ENCODE results near the gene SH3RF3. TPM values are rescaled to one million over a fixed set of nuclear protein-coding genes. Genes with fewer than 3 reads are reported as not detected.

The SH3RF3 gene
- polyA plus RNA-seq, 1 of the 3 experiments (the other 2 are of a cell fraction) = 1.9 TPM

DNA sequence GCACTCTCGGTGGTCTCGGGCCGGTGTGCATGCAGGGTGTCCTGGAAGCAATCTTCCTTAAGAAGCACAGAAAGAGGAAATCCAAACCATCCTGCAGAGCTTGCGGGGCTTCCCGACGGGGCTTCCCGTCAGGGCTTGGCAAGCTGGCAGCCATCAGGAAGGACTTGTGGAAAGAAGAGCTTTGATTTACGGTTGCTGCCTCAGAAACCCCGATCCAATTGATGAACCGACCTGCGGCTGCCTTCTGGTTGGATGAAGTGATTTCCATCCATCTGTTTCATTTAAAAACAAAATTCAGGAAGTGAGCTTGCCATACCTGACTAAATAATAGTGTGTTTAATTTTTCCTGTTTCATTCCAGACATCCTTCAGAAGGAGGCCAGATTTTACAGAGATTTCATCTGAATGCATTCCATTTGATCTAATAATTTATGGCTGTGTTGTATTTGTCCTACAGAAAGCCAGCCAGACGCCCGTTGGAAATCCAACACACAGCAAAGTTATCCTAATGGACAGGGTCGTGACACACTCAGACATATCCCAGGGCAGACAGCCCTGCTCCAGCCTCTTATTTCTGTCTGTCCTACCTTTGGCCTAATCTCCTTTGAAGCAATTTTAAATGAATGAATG, 343.4 kb downstream of the SH3RF3 start (continued):
- TF ChIP-seq, protein P1, sequence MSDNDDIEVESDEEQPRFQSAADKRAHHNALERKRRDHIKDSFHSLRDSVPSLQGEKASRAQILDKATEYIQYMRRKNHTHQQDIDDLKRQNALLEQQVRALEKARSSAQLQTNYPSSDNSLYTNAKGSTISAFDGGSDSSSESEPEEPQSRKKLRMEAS (IDR thresholded peaks at IDR 0.05; ENCODE audit: low read depth) = no peak
- TF ChIP-seq FOXM1 (IDR thresholded peaks at IDR 0.05; ENCODE audit: low read depth) (peak; percentile 46; the same call in 1 of the 2 replicates), TEAD4 (IDR thresholded peaks at IDR 0.05; ENCODE audit: borderline replicate concordance, insufficient read depth) (peak; percentile 33; the same call in 1 of the 2 replicates), NRF1 (IDR thresholded peaks at IDR 0.05; ENCODE audit: low read depth, low read length) (no peak), TCF12 (IDR thresholded peaks at IDR 0.05) (peak; percentile 89)
- TF ChIP-seq, protein P2, sequence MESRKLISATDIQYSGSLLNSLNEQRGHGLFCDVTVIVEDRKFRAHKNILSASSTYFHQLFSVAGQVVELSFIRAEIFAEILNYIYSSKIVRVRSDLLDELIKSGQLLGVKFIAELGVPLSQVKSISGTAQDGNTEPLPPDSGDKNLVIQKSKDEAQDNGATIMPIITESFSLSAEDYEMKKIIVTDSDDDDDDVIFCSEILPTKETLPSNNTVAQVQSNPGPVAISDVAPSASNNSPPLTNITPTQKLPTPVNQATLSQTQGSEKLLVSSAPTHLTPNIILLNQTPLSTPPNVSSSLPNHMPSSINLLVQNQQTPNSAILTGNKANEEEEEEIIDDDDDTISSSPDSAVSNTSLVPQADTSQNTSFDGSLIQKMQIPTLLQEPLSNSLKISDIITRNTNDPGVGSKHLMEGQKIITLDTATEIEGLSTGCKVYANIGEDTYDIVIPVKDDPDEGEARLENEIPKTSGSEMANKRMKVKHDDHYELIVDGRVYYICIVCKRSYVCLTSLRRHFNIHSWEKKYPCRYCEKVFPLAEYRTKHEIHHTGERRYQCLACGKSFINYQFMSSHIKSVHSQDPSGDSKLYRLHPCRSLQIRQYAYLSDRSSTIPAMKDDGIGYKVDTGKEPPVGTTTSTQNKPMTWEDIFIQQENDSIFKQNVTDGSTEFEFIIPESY (IDR thresholded peaks at IDR 0.05; ENCODE audit: borderline replicate concordance, low read depth) = no peak
- TF ChIP-seq, protein P3, sequence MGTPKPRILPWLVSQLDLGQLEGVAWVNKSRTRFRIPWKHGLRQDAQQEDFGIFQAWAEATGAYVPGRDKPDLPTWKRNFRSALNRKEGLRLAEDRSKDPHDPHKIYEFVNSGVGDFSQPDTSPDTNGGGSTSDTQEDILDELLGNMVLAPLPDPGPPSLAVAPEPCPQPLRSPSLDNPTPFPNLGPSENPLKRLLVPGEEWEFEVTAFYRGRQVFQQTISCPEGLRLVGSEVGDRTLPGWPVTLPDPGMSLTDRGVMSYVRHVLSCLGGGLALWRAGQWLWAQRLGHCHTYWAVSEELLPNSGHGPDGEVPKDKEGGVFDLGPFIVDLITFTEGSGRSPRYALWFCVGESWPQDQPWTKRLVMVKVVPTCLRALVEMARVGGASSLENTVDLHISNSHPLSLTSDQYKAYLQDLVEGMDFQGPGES (IDR thresholded peaks at IDR 0.05; ENCODE audit: low read depth, low read length) = no peak

DNA sequence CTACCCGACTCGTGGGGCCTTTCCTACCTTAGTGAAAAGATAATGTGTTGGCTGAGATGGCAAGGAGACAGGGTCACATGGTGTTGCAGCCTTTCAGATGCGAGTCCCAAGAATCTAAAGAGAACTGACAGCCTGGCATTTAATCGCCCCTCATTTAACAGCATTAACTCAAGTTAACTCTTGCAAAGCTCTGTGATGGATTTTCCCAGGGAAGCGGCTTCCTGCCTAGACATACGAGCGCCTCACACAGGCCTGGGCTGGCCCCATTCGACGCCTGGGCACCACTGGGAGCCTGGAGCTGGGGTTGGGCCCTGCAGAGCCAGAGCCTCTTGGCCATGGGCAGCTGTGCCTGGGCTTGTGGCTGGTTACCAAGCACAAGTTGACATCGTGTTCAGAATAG, 344.0 kb downstream of the SH3RF3 start:
- Histone ChIP-seq H3K79me2 (ENCODE audit: insufficient read depth) (0 out of 2 replicates have a peak, but pooled peaks cover 6% of the 10 kb centered on the region), H2AFZ (ENCODE audit: low read depth) (no peak overlapping the region), H3K9me2 (no peaks in the 10 kb centered on the region), H3K36me3 (replicated peaks in 1 of 2; ENCODE audit: control insufficient read depth in 1 of 2, insufficient read depth in 2 of 2, low read length in 1 of 2) (no peaks in the 10 kb centered on the region), H3K27ac (ENCODE audit: low read depth in 2 of 2, low read length in 1 of 2) (peak overlapping the region; percentile 72 to 97), H3K4me2 (peak overlapping the region; percentile 49), H3K27me3 (ENCODE audit: insufficient read depth) (no peaks in the 10 kb centered on the region), H3K9me3 (no peaks in the 10 kb centered on the region), H3K4me1 (ENCODE audit: control insufficient read depth in 1 of 2, insufficient read depth in 2 of 2, low read depth in 1 of 2, low read length in 1 of 2) (peaks cover 20 to 44% of the 10 kb centered on the region in 2 experiments), H3K9ac (no peak overlapping the region; the same call in 1 of the 2 replicates), H4K20me1 (ENCODE audit: insufficient read depth) (no peaks in the 10 kb centered on the region), H3K4me3 (ENCODE audit: low read depth in 2 of 2, low read length in 1 of 2) (0 out of 4 replicates have a peak overlapping the region, but pooled peaks of 1 of the 2 experiments have one; percentile 7), H3F3A (replicated peaks; ENCODE audit: insufficient read depth) (peaks cover 13% of the 10 kb centered on the region)
- 38% methylated on average over 10 of the region's 10 CpGs for WGBS (ENCODE audit: low lambda C conversion rate)
- CTCF ChIA-PET = interaction anchor here (0.8 to 4.0 kb wide), 3 partner anchors 27 to 344 kb away, joined by 3 to 19 read pairs (median 3); no protein-coding TSS in a partner anchor
- POLR2A ChIA-PET = no interaction called here
- DNase-seq = peak; percentile 74
- TF ChIP-seq, protein P2 (IDR thresholded peaks at IDR 0.05; ENCODE audit: borderline replicate concordance, low read depth) = no peak
- TF ChIP-seq EP300 (IDR thresholded peaks at IDR 0.05; ENCODE audit: borderline replicate concordance in 1 of 2, low read depth in 1 of 2, low read length in 1 of 2) (0 out of 4 replicates have a peak, but pooled peaks of 1 of the 2 experiments have one; percentile 10), FOSL2 (IDR thresholded peaks at IDR 0.05; ENCODE audit: borderline replicate concordance, low read depth) (no peak), GATA2 (CRISPR knock-in tag; IDR thresholded peaks at IDR 0.05) (no peak), CHD2 (IDR thresholded peaks at IDR 0.05; ENCODE audit: low read length, partially characterized antibody) (no peak), GABPA (IDR thresholded peaks at IDR 0.05; ENCODE audit: low read depth) (no peak), MXI1 (IDR thresholded peaks at IDR 0.05; ENCODE audit: low read depth, low read length) (0 out of 2 replicates have a peak, but pooled peaks have one; percentile 33), RAD21 (IDR thresholded peaks at IDR 0.05; ENCODE audit: low read length) (peak; percentile 45), MEF2A (IDR thresholded peaks at IDR 0.05; ENCODE audit: borderline replicate concordance, low read depth) (no peak), TCF12 (IDR thresholded peaks at IDR 0.05) (no peak), POLR2AphosphoS5 (IDR thresholded peaks at IDR 0.05; ENCODE audit: low read depth, low read length) (no peak), ELF1 (IDR thresholded peaks at IDR 0.05) (no peak), RCOR1 (IDR thresholded peaks at IDR 0.05; ENCODE audit: low read length) (no peak)
- TF ChIP-seq, protein P4, sequence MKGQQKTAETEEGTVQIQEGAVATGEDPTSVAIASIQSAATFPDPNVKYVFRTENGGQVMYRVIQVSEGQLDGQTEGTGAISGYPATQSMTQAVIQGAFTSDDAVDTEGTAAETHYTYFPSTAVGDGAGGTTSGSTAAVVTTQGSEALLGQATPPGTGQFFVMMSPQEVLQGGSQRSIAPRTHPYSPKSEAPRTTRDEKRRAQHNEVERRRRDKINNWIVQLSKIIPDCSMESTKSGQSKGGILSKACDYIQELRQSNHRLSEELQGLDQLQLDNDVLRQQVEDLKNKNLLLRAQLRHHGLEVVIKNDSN (IDR thresholded peaks at IDR 0.05; ENCODE audit: borderline replicate concordance, low read depth) = peak; percentile 46; the same call in 1 of the 2 replicates
- TF ChIP-seq, protein P5, sequence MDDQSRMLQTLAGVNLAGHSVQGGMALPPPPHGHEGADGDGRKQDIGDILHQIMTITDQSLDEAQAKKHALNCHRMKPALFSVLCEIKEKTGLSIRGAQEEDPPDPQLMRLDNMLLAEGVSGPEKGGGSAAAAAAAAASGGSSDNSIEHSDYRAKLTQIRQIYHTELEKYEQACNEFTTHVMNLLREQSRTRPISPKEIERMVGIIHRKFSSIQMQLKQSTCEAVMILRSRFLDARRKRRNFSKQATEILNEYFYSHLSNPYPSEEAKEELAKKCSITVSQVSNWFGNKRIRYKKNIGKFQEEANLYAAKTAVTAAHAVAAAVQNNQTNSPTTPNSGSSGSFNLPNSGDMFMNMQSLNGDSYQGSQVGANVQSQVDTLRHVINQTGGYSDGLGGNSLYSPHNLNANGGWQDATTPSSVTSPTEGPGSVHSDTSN (IDR thresholded peaks at IDR 0.05) = no peak
- TF ChIP-seq, protein P1 (IDR thresholded peaks at IDR 0.05; ENCODE audit: low read depth) = peak; percentile 27; the same call in 1 of the 2 replicates
- TF ChIP-seq, protein P6, sequence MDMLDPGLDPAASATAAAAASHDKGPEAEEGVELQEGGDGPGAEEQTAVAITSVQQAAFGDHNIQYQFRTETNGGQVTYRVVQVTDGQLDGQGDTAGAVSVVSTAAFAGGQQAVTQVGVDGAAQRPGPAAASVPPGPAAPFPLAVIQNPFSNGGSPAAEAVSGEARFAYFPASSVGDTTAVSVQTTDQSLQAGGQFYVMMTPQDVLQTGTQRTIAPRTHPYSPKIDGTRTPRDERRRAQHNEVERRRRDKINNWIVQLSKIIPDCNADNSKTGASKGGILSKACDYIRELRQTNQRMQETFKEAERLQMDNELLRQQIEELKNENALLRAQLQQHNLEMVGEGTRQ (IDR thresholded peaks at IDR 0.05; ENCODE audit: borderline replicate concordance, low read depth, low read length) = no peak

Data from SK-N-SH (cell line).